Mucosa of stomach (tissue), 1 donor: ENCODE measurements around the gene STX19.

ENCODE experiments used
- H3K27me3 ChIP-seq: one replicate; pipeline ENCODE4 v1.7.0; 2013; ENCODE audit warnings: mild to moderate bottlenecking, low read length; ENCODE audit not compliant: control insufficient read depth, insufficient read depth
- H3K36me3 ChIP-seq: one replicate; pipeline ENCODE4 v1.7.0; 2013; ENCODE audit warnings: low read length; ENCODE audit not compliant: control insufficient read depth, insufficient read depth
- H3K4me1 ChIP-seq: one replicate; pipeline ENCODE4 v1.7.0; 2013; ENCODE audit warnings: mild to moderate bottlenecking, low read length; ENCODE audit not compliant: control insufficient read depth, insufficient read depth
- H3K4me3 ChIP-seq: one replicate; pipeline ENCODE4 v1.7.0; 2013; ENCODE audit warnings: low read length
- H3K9ac ChIP-seq: one replicate; pipeline ENCODE4 v1.7.0; 2013; ENCODE audit warnings: mild to moderate bottlenecking, low read length, moderate library complexity
- H3K9me3 ChIP-seq: one replicate; pipeline ENCODE4 v1.7.0; 2013; ENCODE audit warnings: mild to moderate bottlenecking, low read length, moderate library complexity; ENCODE audit not compliant: control insufficient read depth
- donor health status: Pancreatic carcinoma.

STX19 gene

GRCh38 chr3:94028093-94028837 lies at the start of gene STX19:
Gene STX19 (minus strand): TSS chr3:94028597. CDS start chr3:94015269, 13,328 bp downstream.
- peak within 1 kb of the TSS; percentile 38 for H3K4me3 ChIP-seq
- peak within 1 kb of the TSS; percentile 81 for H3K9ac ChIP-seq
- H3K36me3 ChIP-seq: no peaks in the 10 kb centered on the region

GRCh38 chr3:94076055-94076454 lies 47.7 kb upstream of the STX19 start:
- no peak overlapping the region for H3K4me3 ChIP-seq
- no peak overlapping the region for H3K9ac ChIP-seq
- H3K4me1 ChIP-seq: peaks cover 11% of the 10 kb centered on the region
- no peaks in the 10 kb centered on the region for H3K9me3 ChIP-seq
- H3K36me3 ChIP-seq: peaks cover 5% of the 10 kb centered on the region
- H3K27me3 ChIP-seq: no peaks in the 10 kb centered on the region

More at GRCh38 chr3:94028093-94028837, at the start of gene STX19:
- Histone ChIP-seq H3K9me3 (no peaks in the 10 kb centered on the region), H3K27me3 (no peaks in the 10 kb centered on the region), H3K4me1 (peaks cover 8% of the 10 kb centered on the region)

GRCh38 chr3:94071713-94072284 lies 43.4 kb upstream of the STX19 start:
- Histone ChIP-seq H3K9me3 (no peaks in the 10 kb centered on the region), H3K4me1 (peaks cover 17% of the 10 kb centered on the region), H3K9ac (no peak overlapping the region), H3K4me3 (no peak overlapping the region), H3K27me3 (no peaks in the 10 kb centered on the region), H3K36me3 (peaks cover 5% of the 10 kb centered on the region)

- no peak overlapping the region for H3K4me3 ChIP-seq
- H3K27me3 ChIP-seq: no peaks in the 10 kb centered on the region
- no peaks in the 10 kb centered on the region for H3K9me3 ChIP-seq
- peaks cover 23% of the 10 kb centered on the region for H3K4me1 ChIP-seq
- no peak overlapping the region for H3K9ac ChIP-seq
- H3K36me3 ChIP-seq: no peaks in the 10 kb centered on the region
Observed at GRCh38 chr3:94070341-94070911, 42.0 kb upstream of the STX19 start.

- H3K4me1 ChIP-seq: peaks cover 31% of the 10 kb centered on the region
- H3K27me3 ChIP-seq: no peaks in the 10 kb centered on the region
- H3K9ac ChIP-seq: no peak overlapping the region
- no peaks in the 10 kb centered on the region for H3K36me3 ChIP-seq
- no peak overlapping the region for H3K4me3 ChIP-seq
- H3K9me3 ChIP-seq: no peaks in the 10 kb centered on the region
Observed at GRCh38 chr3:94069194-94069813, 40.9 kb upstream of the STX19 start.

GRCh38 chr3:94066506-94067500 lies 38.4 kb upstream of the STX19 start:
- no peaks in the 10 kb centered on the region for H3K27me3 ChIP-seq
- no peaks in the 10 kb centered on the region for H3K9me3 ChIP-seq
- H3K4me3 ChIP-seq: no peak overlapping the region
- no peak overlapping the region for H3K9ac ChIP-seq
- peaks cover 38% of the 10 kb centered on the region for H3K4me1 ChIP-seq
- no peaks in the 10 kb centered on the region for H3K36me3 ChIP-seq

GRCh38 chr3:94065819-94066480 lies 37.6 kb upstream of the STX19 start:
- Histone ChIP-seq H3K4me1 (peaks cover 38% of the 10 kb centered on the region), H3K9me3 (no peaks in the 10 kb centered on the region), H3K36me3 (no peaks in the 10 kb centered on the region), H3K9ac (no peak overlapping the region), H3K4me3 (no peak overlapping the region), H3K27me3 (no peaks in the 10 kb centered on the region)

GRCh38 chr3:94065122-94065521 lies 36.7 kb upstream of the STX19 start:
- H3K9ac ChIP-seq: no peak overlapping the region
- H3K4me1 ChIP-seq: peaks cover 38% of the 10 kb centered on the region
- no peak overlapping the region for H3K4me3 ChIP-seq
- H3K36me3 ChIP-seq: no peaks in the 10 kb centered on the region
- H3K27me3 ChIP-seq: no peaks in the 10 kb centered on the region
- H3K9me3 ChIP-seq: no peaks in the 10 kb centered on the region

- Histone ChIP-seq H3K4me3 (no peak overlapping the region), H3K9me3 (no peaks in the 10 kb centered on the region), H3K4me1 (peaks cover 38% of the 10 kb centered on the region), H3K36me3 (no peaks in the 10 kb centered on the region), H3K27me3 (no peaks in the 10 kb centered on the region), H3K9ac (no peak overlapping the region)
Observed at GRCh38 chr3:94064243-94064860, 36.0 kb upstream of the STX19 start.

- no peaks in the 10 kb centered on the region for H3K9me3 ChIP-seq
- no peaks in the 10 kb centered on the region for H3K27me3 ChIP-seq
- H3K36me3 ChIP-seq: no peaks in the 10 kb centered on the region
- peak overlapping the region; percentile 77 for H3K4me3 ChIP-seq
- H3K4me1 ChIP-seq: peaks cover 33% of the 10 kb centered on the region
- H3K9ac ChIP-seq: peak overlapping the region; percentile 95
Observed at GRCh38 chr3:94063496-94064119, 35.2 kb upstream of the STX19 start.
